ENCODE data around the gene TRIM8. TPM values are rescaled to one million over a fixed set of nuclear protein-coding genes. Genes with fewer than 3 reads are reported as not detected.
A peak's percentile ranks its signal among the peaks of the same experiment; 100 is the strongest.

Gene TRIM8, protein sequence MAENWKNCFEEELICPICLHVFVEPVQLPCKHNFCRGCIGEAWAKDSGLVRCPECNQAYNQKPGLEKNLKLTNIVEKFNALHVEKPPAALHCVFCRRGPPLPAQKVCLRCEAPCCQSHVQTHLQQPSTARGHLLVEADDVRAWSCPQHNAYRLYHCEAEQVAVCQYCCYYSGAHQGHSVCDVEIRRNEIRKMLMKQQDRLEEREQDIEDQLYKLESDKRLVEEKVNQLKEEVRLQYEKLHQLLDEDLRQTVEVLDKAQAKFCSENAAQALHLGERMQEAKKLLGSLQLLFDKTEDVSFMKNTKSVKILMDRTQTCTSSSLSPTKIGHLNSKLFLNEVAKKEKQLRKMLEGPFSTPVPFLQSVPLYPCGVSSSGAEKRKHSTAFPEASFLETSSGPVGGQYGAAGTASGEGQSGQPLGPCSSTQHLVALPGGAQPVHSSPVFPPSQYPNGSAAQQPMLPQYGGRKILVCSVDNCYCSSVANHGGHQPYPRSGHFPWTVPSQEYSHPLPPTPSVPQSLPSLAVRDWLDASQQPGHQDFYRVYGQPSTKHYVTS
- 35.4 and 38.8 TPM in 2 replicates for total RNA-seq (2021; fragmentation: NEBNext Ultra II Directional; extraction: Animal tissue kit (Norgen Biotek cat#: 25700))
- 24.9 and 34.6 TPM in 2 replicates for polyA plus RNA-seq (2011; rRNA removed)
- 20.5 TPM for polyA plus RNA-seq (2011; cell fraction: cytosol; rRNA removed)
- 32.2 TPM for polyA plus RNA-seq (2011; cell fraction: nucleus; rRNA removed)
- polyA plus RNA-seq (2012, experiment 1 of 2): 36.1 to 44.6 TPM (median 40.7 TPM) in 4 replicates
- polyA plus RNA-seq (2012, experiment 2 of 2): 42.4 TPM
- 15.8 TPM for polyA plus RNA-seq (2013, experiment 1 of 2)
- 16.3 TPM for polyA plus RNA-seq (2013, experiment 2 of 2)
- 14.4 and 15.0 TPM in 2 replicates for polyA minus RNA-seq (2011; rRNA and poly(A)+ RNA removed)
- 20.2 TPM for polyA minus RNA-seq (2011; cell fraction: cytosol; rRNA and poly(A)+ RNA removed)
- polyA minus RNA-seq (2011; cell fraction: nucleus; rRNA and poly(A)+ RNA removed): 21.2 TPM
- long read RNA-seq, experiment 1, transcript TRIM8-215 (5 exons, 2,386 nt): major isoform, 5 of 22 reads
- long read RNA-seq, experiment 1, partial matches to known transcripts: 2 of 22 reads
- long read RNA-seq, experiment 1, other reads (novel, unspliced or antisense): 13 of 22 reads
- long read RNA-seq, experiment 2, partial matches to known transcripts: 0 of 1 reads
- long read RNA-seq, experiment 2, other reads (novel, unspliced or antisense): 1 of 1 reads

DNA sequence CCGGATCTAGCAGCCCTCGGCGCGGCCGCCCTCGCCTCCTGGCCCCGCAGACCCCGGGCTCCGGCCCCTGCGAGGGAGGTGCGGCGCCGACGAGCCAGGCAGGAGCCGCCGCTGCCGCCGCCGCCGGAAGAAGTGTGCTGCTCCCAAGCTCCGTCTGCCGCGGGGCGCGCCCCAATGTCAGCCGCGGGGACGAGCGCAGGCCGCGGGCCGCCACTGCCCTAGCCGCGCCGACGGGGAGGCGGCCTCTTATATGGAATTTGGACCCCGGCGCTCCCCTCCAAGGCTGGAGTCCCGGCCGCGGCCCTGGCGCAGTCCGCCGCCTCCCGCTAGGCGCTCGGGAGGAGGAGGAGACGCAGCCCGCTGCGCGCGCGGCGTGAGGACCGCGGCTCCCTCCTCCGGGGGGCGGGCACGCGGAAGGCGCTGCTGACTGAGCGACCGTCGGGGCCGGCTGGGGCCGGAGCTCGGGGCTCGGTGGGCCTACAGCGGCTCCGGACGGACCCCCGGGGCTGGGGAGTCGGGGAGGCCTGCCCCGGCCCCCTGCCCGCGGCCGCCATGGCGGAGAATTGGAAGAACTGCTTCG is at the start of gene TRIM8:
TRIM8 (plus strand) TSS at position 414 of the 580 bp plus-strand sequence; CDS start at position 553, 139 bp downstream.
- Histone ChIP-seq H3K36me3 (ENCODE audit: control insufficient read depth in 2 of 4, insufficient read depth in 4 of 4, low read length in 3 of 4) (no peaks in the 10 kb centered on the region; a peak in 1 of 8 replicates), H4K8ac (ENCODE audit: extremely low read depth, insufficient read depth, low read length) (peak within 1 kb of the TSS; percentile 92), H4K5ac (ENCODE audit: insufficient read length, low read depth, low read length) (peak within 1 kb of the TSS; percentile 29), H3K27ac (ENCODE audit: low read depth, low read length) (peak within 1 kb of the TSS; percentile 51; the same call in 1 of the 2 replicates), H3K14ac (ENCODE audit: insufficient read length) (no peak within 1 kb of the TSS), H3K79me2 (ENCODE audit: control insufficient read depth in 1 of 2, insufficient read depth in 2 of 2, low read length in 2 of 2) (peaks cover 0 to 43% of the 10 kb centered on the region in 2 experiments; a peak in 2 of 4 replicates), H2BK120ac (replicated peaks; ENCODE audit: low read depth, low read length) (peak within 1 kb of the TSS; percentile 33), H3K4me1 (replicated peaks in 1 of 4; ENCODE audit: control insufficient read depth in 3 of 4, insufficient read depth in 4 of 4, low read length in 3 of 4) (peaks cover 6 to 29% (median 23%) of the 10 kb centered on the region in 4 experiments), H3K27me3 (replicated peaks in 1 of 4; ENCODE audit: control insufficient read depth in 3 of 4, extremely low read depth in 1 of 4, insufficient read depth in 3 of 4, low read length in 3 of 4) (no peaks in the 10 kb centered on the region), H3K4me2 (ENCODE audit: insufficient read depth in 1 of 2, low read depth in 2 of 2, low read length in 2 of 2) (peak within 1 kb of the TSS; percentile 70 to 96), H3K79me1 (ENCODE audit: low read depth, low read length) (peaks cover 24% of the 10 kb centered on the region), H4K91ac (replicated peaks; ENCODE audit: insufficient read length, low read length) (peak within 1 kb of the TSS; percentile 98), H2BK20ac (ENCODE audit: low read length) (no peak within 1 kb of the TSS), H3K23ac (ENCODE audit: insufficient read length) (no peak within 1 kb of the TSS), H3K18ac (ENCODE audit: extremely low read depth, low read length) (peak within 1 kb of the TSS; percentile 93), H2BK15ac (ENCODE audit: low read length) (peak within 1 kb of the TSS; percentile 100; the same call in 1 of the 2 replicates), H2AK5ac (ENCODE audit: low read depth, low read length) (no peak within 1 kb of the TSS; the same call in 1 of the 2 replicates), H4K20me1 (replicated peaks in 1 of 2; ENCODE audit: control insufficient read depth in 1 of 2, insufficient read depth in 2 of 2, low read length in 2 of 2) (peaks cover 16 to 23% of the 10 kb centered on the region in 2 experiments), H3K4ac (replicated peaks; ENCODE audit: insufficient read length, low read depth, low read length) (peak within 1 kb of the TSS; percentile 100), H2BK5ac (ENCODE audit: low read depth, low read length) (peak within 1 kb of the TSS; percentile 75), H3K23me2 (ENCODE audit: low read depth, low read length) (peaks cover 30% of the 10 kb centered on the region; the same call in 1 of the 2 replicates), H3K56ac (replicated peaks; ENCODE audit: insufficient read length, low read depth, low read length) (peak within 1 kb of the TSS; percentile 33), H3K9me3 (ENCODE audit: insufficient read depth in 2 of 2, low read depth in 1 of 2, low read length in 1 of 2) (no peaks in the 10 kb centered on the region), H2BK12ac (ENCODE audit: low read depth, low read length) (peak within 1 kb of the TSS; percentile 11; the same call in 1 of the 2 replicates), H3K4me3 (ENCODE audit: extremely low read depth in 1 of 4, insufficient read depth in 2 of 4, low read depth in 3 of 4, low read length in 4 of 4) (peak within 1 kb of the TSS; percentile 36 to 92 (median 84)), H3K9ac (replicated peaks in 1 of 4; ENCODE audit: extremely low read depth in 1 of 4, low read depth in 3 of 4, low read length in 3 of 4) (peak within 1 kb of the TSS; percentile 66 to 88 (median 72)), H2AFZ (ENCODE audit: low read length) (no peak within 1 kb of the TSS)
- ChIA-PET CTCF (ENCODE audit: partially characterized antibody) (interaction anchor here (0.6 to 4.6 kb wide), 23 partner anchors 10 to 521 kb away, joined by 3 to 33 read pairs (median 4); no protein-coding TSS in a partner anchor), POLR2A (ENCODE audit: partially characterized antibody) (interaction anchor here (0.6 to 4.1 kb wide), 19 partner anchors 10 to 523 kb away, joined by 3 to 34 read pairs (median 6); partner anchors contain the start of genes ARL3, C10orf95 and SFXN2)
- peak; percentile 15; the same call in 1 of the 2 replicates for TF ChIP-seq TAF1 (IDR thresholded peaks at IDR 0.05; ENCODE audit: low read depth, low read length)
- TF ChIP-seq PHF8 (conservative IDR thresholded peaks at IDR 0.05; ENCODE audit: low read depth, low read length): 0 out of 2 replicates have a peak, but pooled peaks have one; percentile 16
- no peak for TF ChIP-seq EP300 (IDR thresholded peaks at IDR 0.05; ENCODE audit: borderline replicate concordance in 1 of 2, low read depth in 2 of 2, low read length in 2 of 2)
- DNase-seq (ENCODE audit: low read depth in 1 of 2, low spot score in 2 of 2): peak in 1 of 2 experiments; percentile 65
- 2% methylated on average over 15 of the region's 80 CpGs; no CpG with 5 or more reads in 1 of the 2 experiments for WGBS, 2 experiments (ENCODE audit: extremely low coverage in 1 of 2, insufficient coverage in 1 of 2, insufficient read length in 1 of 2, insufficient replicate concordance in 2 of 2, low coverage in 1 of 2, low lambda C conversion rate in 2 of 2, missing lambda C conversion rate in 1 of 2)
- FAIRE-seq: no peak
